Effector memory CD8-positive, alpha-beta T cell (primary cell): ENCODE measurements around the gene DNAJB8.

ENCODE experiments used
- ATAC-seq: fragments of 150-1000 bp; cut with Tn5 transposase; replicated peaks from 2 replicates; pipeline ENCODE4 v1.10.0; 2021; ENCODE audit warnings: mild to moderate bottlenecking, moderate library complexity
- DNase-seq, 3 experiments: peaks; one replicate each; pipeline ENCODE4 v3.0.0; 2021
- H3K27ac Mint-ChIP-seq, 2 donors: one replicate each; pipeline ENCODE4 v1.8.0; 2022; ENCODE audit warnings: mild to moderate bottlenecking in 2 of 2, mixed read lengths in 2 of 2, moderate library complexity in 2 of 2
- H3K27me3 Mint-ChIP-seq, 2 donors: one replicate each; pipeline ENCODE4 v1.8.0; 2022; ENCODE audit warnings: mixed read lengths in 2 of 2
- H3K36me3 Mint-ChIP-seq: one replicate; pipeline ENCODE4 v1.8.0; 2022; ENCODE audit warnings: mild to moderate bottlenecking, moderate library complexity, mixed read lengths; ENCODE audit not compliant: insufficient read depth
- H3K4me1 Mint-ChIP-seq, 2 donors: one replicate each; pipeline ENCODE4 v1.8.0; 2022; ENCODE audit warnings: low read depth in 2 of 2, mixed read lengths in 2 of 2
- H3K4me3 Mint-ChIP-seq, 2 donors: one replicate each; pipeline ENCODE4 v1.8.0; 2022; ENCODE audit warnings: mild to moderate bottlenecking in 2 of 2, mixed read lengths in 2 of 2, moderate library complexity in 2 of 2
- H3K9me3 Mint-ChIP-seq, 2 donors: one replicate each; pipeline ENCODE4 v1.8.0; 2022; ENCODE audit warnings: mixed read lengths in 2 of 2

Gene DNAJB8

GRCh38 chr3:128490915-128491690 is 24.4 kb upstream of the DNAJB8 start:
- no peaks in the 10 kb centered on the region for H3K9me3 Mint-ChIP-seq
- H3K4me1 Mint-ChIP-seq: peaks cover 23 to 27% of the 10 kb centered on the region in 2 donors
- no peak for DNase-seq
- H3K36me3 Mint-ChIP-seq: peaks cover 3% of the 10 kb centered on the region
- H3K27me3 Mint-ChIP-seq: peaks cover 81 to 95% of the 10 kb centered on the region in 2 donors
- ATAC-seq: no peak
- H3K4me3 Mint-ChIP-seq: peak overlapping the region; percentile 20 to 81
- H3K27ac Mint-ChIP-seq: no peak overlapping the region

- Mint-ChIP-seq H3K27ac (no peak overlapping the region), H3K27me3 (peaks cover 81 to 95% of the 10 kb centered on the region in 2 donors), H3K9me3 (no peaks in the 10 kb centered on the region), H3K36me3 (peaks cover 3% of the 10 kb centered on the region), H3K4me1 (peaks cover 23 to 27% of the 10 kb centered on the region in 2 donors), H3K4me3 (peak overlapping the region in 1 of 2 donors; percentile 81)
- no peak for ATAC-seq
- DNase-seq: no peak
Measured at GRCh38 chr3:128490650-128490914, 23.9 kb upstream of the DNAJB8 start.

GRCh38 chr3:128489927-128490649 is 23.4 kb upstream of the DNAJB8 start:
- ATAC-seq (no peak), DNase-seq (no peak)
- H3K9me3 Mint-ChIP-seq: no peaks in the 10 kb centered on the region
- peaks cover 23 to 27% of the 10 kb centered on the region in 2 donors for H3K4me1 Mint-ChIP-seq
- H3K36me3 Mint-ChIP-seq: peaks cover 3% of the 10 kb centered on the region
- peaks cover 81 to 95% of the 10 kb centered on the region in 2 donors for H3K27me3 Mint-ChIP-seq
- H3K27ac Mint-ChIP-seq: no peak overlapping the region
- H3K4me3 Mint-ChIP-seq: peak overlapping the region; percentile 81

- no peak for ATAC-seq
- H3K4me1 Mint-ChIP-seq: peaks cover 23 to 27% of the 10 kb centered on the region in 2 donors
- H3K27me3 Mint-ChIP-seq: peaks cover 81 to 95% of the 10 kb centered on the region in 2 donors
- peaks cover 3% of the 10 kb centered on the region for H3K36me3 Mint-ChIP-seq
- no peaks in the 10 kb centered on the region for H3K9me3 Mint-ChIP-seq
- peak overlapping the region; percentile 81 for H3K4me3 Mint-ChIP-seq
- no peak overlapping the region for H3K27ac Mint-ChIP-seq
- no peak for DNase-seq
Measured at GRCh38 chr3:128489674-128489926, 22.9 kb upstream of the DNAJB8 start.

- no peaks in the 10 kb centered on the region for H3K9me3 Mint-ChIP-seq
- peaks cover 81 to 95% of the 10 kb centered on the region in 2 donors for H3K27me3 Mint-ChIP-seq
- peak overlapping the region; percentile 81 to 83 for H3K4me3 Mint-ChIP-seq
- H3K27ac Mint-ChIP-seq: no peak overlapping the region
- H3K4me1 Mint-ChIP-seq: peaks cover 23 to 27% of the 10 kb centered on the region in 2 donors
- DNase-seq: no peak
- H3K36me3 Mint-ChIP-seq: peaks cover 7% of the 10 kb centered on the region
- peak; percentile 26 for ATAC-seq
Measured at GRCh38 chr3:128488991-128489673, 22.4 kb upstream of the DNAJB8 start.

GRCh38 chr3:128488636-128488990 is 21.9 kb upstream of the DNAJB8 start:
- peaks cover 82 to 95% of the 10 kb centered on the region in 2 donors for H3K27me3 Mint-ChIP-seq
- H3K9me3 Mint-ChIP-seq: no peaks in the 10 kb centered on the region
- H3K4me1 Mint-ChIP-seq: peaks cover 23 to 31% of the 10 kb centered on the region in 2 donors
- no peak for DNase-seq
- peak overlapping the region; percentile 81 to 83 for H3K4me3 Mint-ChIP-seq
- no peak overlapping the region for H3K27ac Mint-ChIP-seq
- no peak for ATAC-seq
- peaks cover 8% of the 10 kb centered on the region for H3K36me3 Mint-ChIP-seq

GRCh38 chr3:128487813-128488635 is 21.3 kb upstream of the DNAJB8 start:
- peak overlapping the region; percentile 83 to 84 for H3K4me3 Mint-ChIP-seq
- DNase-seq: no peak
- ATAC-seq: peak; percentile 22
- H3K9me3 Mint-ChIP-seq: no peaks in the 10 kb centered on the region
- H3K36me3 Mint-ChIP-seq: peaks cover 8% of the 10 kb centered on the region
- H3K27me3 Mint-ChIP-seq: peaks cover 84 to 95% of the 10 kb centered on the region in 2 donors
- peaks cover 26 to 33% of the 10 kb centered on the region in 2 donors for H3K4me1 Mint-ChIP-seq
- H3K27ac Mint-ChIP-seq: no peak overlapping the region

- H3K9me3 Mint-ChIP-seq: no peaks in the 10 kb centered on the region
- H3K4me3 Mint-ChIP-seq: peak overlapping the region; percentile 83 to 84
- peaks cover 28 to 34% of the 10 kb centered on the region in 2 donors for H3K4me1 Mint-ChIP-seq
- DNase-seq (no peak), ATAC-seq (peak; percentile 4)
- peaks cover 8% of the 10 kb centered on the region for H3K36me3 Mint-ChIP-seq
- H3K27me3 Mint-ChIP-seq: peaks cover 89 to 98% of the 10 kb centered on the region in 2 donors
- no peak overlapping the region for H3K27ac Mint-ChIP-seq
Measured at GRCh38 chr3:128487538-128487812, 20.8 kb upstream of the DNAJB8 start.

- peak overlapping the region; percentile 83 to 84 for H3K4me3 Mint-ChIP-seq
- DNase-seq: no peak
- peaks cover 8% of the 10 kb centered on the region for H3K36me3 Mint-ChIP-seq
- peaks cover 92 to 98% of the 10 kb centered on the region in 2 donors for H3K27me3 Mint-ChIP-seq
- H3K4me1 Mint-ChIP-seq: peaks cover 26 to 31% of the 10 kb centered on the region in 2 donors
- no peak overlapping the region for H3K27ac Mint-ChIP-seq
- no peaks in the 10 kb centered on the region for H3K9me3 Mint-ChIP-seq
- ATAC-seq: peak; percentile 31
Measured at GRCh38 chr3:128486681-128487537, 20.2 kb upstream of the DNAJB8 start.

GRCh38 chr3:128486205-128486628 is 19.5 kb upstream of the DNAJB8 start:
- peaks cover 25 to 30% of the 10 kb centered on the region in 2 donors for H3K4me1 Mint-ChIP-seq
- ATAC-seq: no peak
- H3K27me3 Mint-ChIP-seq: peaks cover 87 to 98% of the 10 kb centered on the region in 2 donors
- DNase-seq: no peak
- no peak overlapping the region for H3K27ac Mint-ChIP-seq
- peaks cover 8% of the 10 kb centered on the region for H3K36me3 Mint-ChIP-seq
- H3K9me3 Mint-ChIP-seq: no peaks in the 10 kb centered on the region
- H3K4me3 Mint-ChIP-seq: peak overlapping the region; percentile 83 to 84

GRCh38 chr3:128485282-128486204 is 18.9 kb upstream of the DNAJB8 start:
- no peak for DNase-seq
- H3K9me3 Mint-ChIP-seq: no peaks in the 10 kb centered on the region
- H3K36me3 Mint-ChIP-seq: peaks cover 8% of the 10 kb centered on the region
- peak overlapping the region; percentile 83 to 84 for H3K4me3 Mint-ChIP-seq
- H3K4me1 Mint-ChIP-seq: peaks cover 25 to 30% of the 10 kb centered on the region in 2 donors
- no peak for ATAC-seq
- peaks cover 84 to 99% of the 10 kb centered on the region in 2 donors for H3K27me3 Mint-ChIP-seq
- H3K27ac Mint-ChIP-seq: no peak overlapping the region
